Measurements from ENCODE around the gene C16orf95. TPM values are rescaled to one million over a fixed set of nuclear protein-coding genes. Genes with fewer than 3 reads are reported as not detected.

C16orf95 gene
- total RNA-seq, 1 donor from 2014 or later = 3.2 TPM

GRCh38 chr16:87334651-87335624 lies 17.7 kb upstream of the C16orf95 start:
- DNase-seq (ENCODE audit: low spot score) = no peak
- intact Hi-C loops (cut with DNase I) = no loop called here

- no peak for DNase-seq (ENCODE audit: low spot score)
- intact Hi-C loops (cut with DNase I) = no loop called here
Observed at GRCh38 chr16:87333581-87334331, 16.6 kb upstream of the C16orf95 start.

- no peak for DNase-seq (ENCODE audit: low spot score)
- intact Hi-C loops (cut with DNase I) = no loop called here
Observed at GRCh38 chr16:87333101-87333500, 15.9 kb upstream of the C16orf95 start.

- no peak for DNase-seq (ENCODE audit: low spot score)
- intact Hi-C loops (cut with DNase I) = no loop called here
Observed at GRCh38 chr16:87332150-87332549, 15.0 kb upstream of the C16orf95 start.

- no peak for DNase-seq (ENCODE audit: low spot score)
- intact Hi-C loops (cut with DNase I) = no loop called here
Observed at GRCh38 chr16:87331241-87331801, 14.1 kb upstream of the C16orf95 start.

GRCh38 chr16:87330646-87331045 lies 13.5 kb upstream of the C16orf95 start:
- DNase-seq (ENCODE audit: low spot score) = no peak
- intact Hi-C loops (cut with DNase I) = no loop called here

GRCh38 chr16:87330257-87330624 lies 13.0 kb upstream of the C16orf95 start:
- DNase-seq (ENCODE audit: low spot score) = no peak
- intact Hi-C loops (cut with DNase I) = no loop called here

- intact Hi-C loops (cut with DNase I) = loop anchor here (10.0 kb wide), 1 partner anchor 245 kb away; no protein-coding TSS in a partner anchor
- DNase-seq (ENCODE audit: low spot score) = peak; percentile 65
Observed at GRCh38 chr16:87329436-87330256, 12.5 kb upstream of the C16orf95 start.

GRCh38 chr16:87328846-87329245 lies 11.7 kb upstream of the C16orf95 start:
- DNase-seq (ENCODE audit: low spot score) = no peak
- intact Hi-C loops (cut with DNase I) = loop anchor here (10.0 kb wide), 1 partner anchor 246 kb away; no protein-coding TSS in a partner anchor

- DNase-seq (ENCODE audit: low spot score) = no peak
- intact Hi-C loops (cut with DNase I) = loop anchor here (10.0 kb wide), 1 partner anchor 247 kb away; no protein-coding TSS in a partner anchor
Observed at GRCh38 chr16:87327798-87328495, 10.8 kb upstream of the C16orf95 start.

GRCh38 chr16:87326151-87326571 lies 9.0 kb upstream of the C16orf95 start:
- intact Hi-C loops (cut with DNase I) = loop anchor here (10.0 kb wide), 1 partner anchor 249 kb away; no protein-coding TSS in a partner anchor
- no peak for DNase-seq (ENCODE audit: low spot score)

GRCh38 chr16:87325423-87325858 lies 8.2 kb upstream of the C16orf95 start:
- DNase-seq (ENCODE audit: low spot score) = no peak
- intact Hi-C loops (cut with DNase I) = loop anchor here (10.0 kb wide), 1 partner anchor 249 kb away; no protein-coding TSS in a partner anchor

GRCh38 chr16:87324411-87325275 lies 7.5 kb upstream of the C16orf95 start:
- intact Hi-C loops (cut with DNase I) = loop anchor here (10.0 kb wide), 1 partner anchor 250 kb away; no protein-coding TSS in a partner anchor

GRCh38 chr16:87323727-87324410 lies 6.7 kb upstream of the C16orf95 start:
- intact Hi-C loops (cut with DNase I) = loop anchor here (10.0 kb wide), 1 partner anchor 251 kb away; no protein-coding TSS in a partner anchor
- DNase-seq (ENCODE audit: low spot score) = no peak

More at GRCh38 chr16:87324411-87325275, 7.5 kb upstream of the C16orf95 start:
- DNase-seq (ENCODE audit: low spot score) = peak; percentile 51

- DNase-seq (ENCODE audit: low spot score) = no peak
- intact Hi-C loops (cut with DNase I) = loop anchor here (10.0 kb wide), 1 partner anchor 252 kb away; no protein-coding TSS in a partner anchor
Observed at GRCh38 chr16:87322833-87323726, 5.9 kb upstream of the C16orf95 start.

- intact Hi-C loops (cut with DNase I) = loop anchor here (10.0 kb wide), 1 partner anchor 252 kb away; no protein-coding TSS in a partner anchor
- DNase-seq (ENCODE audit: low spot score) = no peak
Observed at GRCh38 chr16:87322360-87322759, 5.2 kb upstream of the C16orf95 start.

Measured in cardiac septum (tissue), 1 donor.